Activated naive CD4-positive, alpha-beta T cell treated with anti-CD3 and anti-CD28 coated beads for 36 hours (primary cell): ENCODE results near the gene PHC1. TPM values are rescaled to one million over a fixed set of nuclear protein-coding genes. Genes with fewer than 3 reads are reported as not detected.

ENCODE experiments used
- CTCF ChIA-PET: fragments of 350-600 bp; sonication (Branson Sonifier 250); formaldehyde crosslinking; loops from one replicate; lab custom pipeline; 2021; ENCODE audit warnings: antibody characterized with exemption; lab: Charles Lee
- DNase-seq: peaks from one replicate; pipeline ENCODE4 v3.0.0-alpha.2; 2020
- H3K27ac Mint-ChIP-seq: one replicate; pipeline ENCODE4 v1.8.0; 2021; ENCODE audit warnings: mild to moderate bottlenecking, mixed read lengths
- H3K27me3 Mint-ChIP-seq: one replicate; pipeline ENCODE4 v1.8.0; 2021; ENCODE audit warnings: low read depth, mixed read lengths
- H3K36me3 Mint-ChIP-seq: one replicate; pipeline ENCODE4 v1.8.0; 2021; ENCODE audit warnings: low read depth, mixed read lengths
- H3K4me1 Mint-ChIP-seq: one replicate; pipeline ENCODE4 v1.8.0; 2021; ENCODE audit warnings: low read depth, mixed read lengths
- H3K4me3 Mint-ChIP-seq: one replicate; pipeline ENCODE4 v1.8.0; 2021; ENCODE audit warnings: mild to moderate bottlenecking, moderate library complexity, mixed read lengths
- H3K9me3 Mint-ChIP-seq: one replicate; pipeline ENCODE4 v1.8.0; 2021; ENCODE audit warnings: mixed read lengths
- intact Hi-C: fragments of 100-400 bp; cut with micrococcal nuclease; formaldehyde crosslinking; loops from one replicate; pipeline ENCODE4 v1.15.1; 2023
- total RNA-seq, 2 experiments: library from RNA; stranded (reverse); gene quantifications; one replicate each; pipeline ENCODE4 v1.2.3, GENCODE V29; 2021

PHC1 gene
- total RNA-seq, 2 experiments from 2014 or later: 24.4 to 26.5 TPM

DNA sequence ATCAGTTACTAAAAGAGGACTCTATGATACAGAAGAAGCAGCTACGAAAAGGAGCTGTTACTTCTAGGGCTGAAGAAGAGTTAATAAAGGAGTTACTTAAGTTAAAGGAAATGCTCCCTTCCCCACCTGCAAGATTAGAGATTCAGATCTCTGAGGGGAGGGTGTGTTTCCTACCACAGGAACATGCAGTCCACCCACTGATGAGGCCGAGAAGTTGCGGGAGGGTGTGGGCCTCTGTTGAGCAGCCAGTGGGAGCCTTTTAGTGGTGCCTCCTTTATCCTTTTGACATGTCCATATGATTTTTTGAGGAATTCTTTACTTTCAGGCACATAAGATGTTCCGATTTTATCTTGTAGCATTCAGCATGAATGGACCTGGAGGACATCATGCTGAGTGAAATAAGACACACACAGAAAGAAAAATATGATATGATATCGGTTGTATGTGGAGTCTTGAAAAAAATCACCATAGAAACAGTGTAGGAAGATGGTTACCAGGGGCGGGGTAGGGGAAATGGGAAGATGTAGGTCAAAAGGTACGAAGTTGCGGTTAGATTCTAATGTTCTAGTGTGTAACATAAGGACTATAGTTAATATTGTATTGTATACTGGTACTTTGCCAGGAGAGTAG lies 39.6 kb downstream of the PHC1 start:
- Mint-ChIP-seq H3K27ac (peak overlapping the region; percentile 83), H3K4me3 (peak overlapping the region; percentile 54), H3K36me3 (peaks cover 12% of the 10 kb centered on the region), H3K4me1 (peaks cover 62% of the 10 kb centered on the region), H3K27me3 (no peaks in the 10 kb centered on the region), H3K9me3 (peaks cover 11% of the 10 kb centered on the region)
- CTCF ChIA-PET: interaction anchor here (1.8 to 8.7 kb wide), 3 partner anchors 82 to 96 kb away, joined by 8 to 191 read pairs (median 10); no protein-coding TSS in a partner anchor
- DNase-seq: peak; percentile 40
- intact Hi-C loops: loop anchor here (1.0 to 5.0 kb wide), 2 partner anchors 35 to 328 kb away; partner anchors contain the start of gene KLRG1

DNA sequence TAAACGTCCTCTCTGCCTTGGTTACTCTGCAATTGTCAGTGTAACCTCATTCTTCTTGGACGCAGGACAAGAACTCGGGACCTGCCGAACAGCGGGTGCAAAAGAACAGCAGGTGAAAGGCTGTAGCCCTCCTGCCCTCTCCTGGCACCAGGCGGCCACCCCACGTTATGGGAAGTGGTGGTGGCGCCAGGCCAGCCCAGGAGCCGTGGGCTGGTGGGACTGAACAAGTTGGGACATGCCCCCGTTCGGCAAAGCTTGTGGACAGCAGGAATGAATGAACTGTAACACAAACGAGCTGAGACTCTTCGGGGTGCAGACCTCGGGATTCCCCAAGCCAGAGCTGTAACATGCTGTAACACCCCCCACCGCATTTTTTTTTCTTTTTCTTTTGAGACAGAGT lies 41.8 kb downstream of the PHC1 start:
- H3K4me1 Mint-ChIP-seq: peaks cover 82% of the 10 kb centered on the region
- H3K36me3 Mint-ChIP-seq: peaks cover 11% of the 10 kb centered on the region
- intact Hi-C loops: no loop called here
- CTCF ChIA-PET: interaction anchor here (0.6 kb wide), 1 partner anchor 457 kb away, joined by 4 read pairs; no protein-coding TSS in a partner anchor
- peak overlapping the region; percentile 33 for H3K27ac Mint-ChIP-seq
- no peak for DNase-seq
- H3K27me3 Mint-ChIP-seq: no peaks in the 10 kb centered on the region
- no peak overlapping the region for H3K4me3 Mint-ChIP-seq
- peaks cover 11% of the 10 kb centered on the region for H3K9me3 Mint-ChIP-seq

DNA sequence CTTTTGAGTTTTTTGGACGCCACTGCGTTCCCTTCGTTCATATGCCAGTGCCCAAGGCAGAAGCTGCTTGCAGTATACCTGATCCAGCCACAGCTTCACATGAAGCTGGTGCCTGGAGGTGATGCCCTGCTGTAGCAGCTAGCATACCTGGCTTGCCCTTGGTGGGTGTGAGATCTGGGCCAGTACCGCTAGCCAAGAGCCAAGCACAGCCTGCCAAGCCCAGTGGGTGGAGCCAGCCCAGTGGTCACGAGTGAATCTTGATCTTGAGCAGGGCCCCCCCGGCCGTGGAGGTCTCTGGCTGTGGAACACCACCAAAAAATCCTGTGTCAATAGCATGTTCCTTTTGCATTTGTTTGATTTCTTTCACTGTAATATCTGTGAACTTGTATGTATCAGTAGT lies 42.5 kb downstream of the PHC1 start:
- H3K9me3 Mint-ChIP-seq: peaks cover 11% of the 10 kb centered on the region
- H3K27me3 Mint-ChIP-seq: no peaks in the 10 kb centered on the region
- DNase-seq: no peak
- H3K27ac Mint-ChIP-seq: peak overlapping the region; percentile 26
- peaks cover 81% of the 10 kb centered on the region for H3K4me1 Mint-ChIP-seq
- H3K4me3 Mint-ChIP-seq: no peak overlapping the region
- CTCF ChIA-PET: no interaction called here
- intact Hi-C loops: no loop called here
- peaks cover 11% of the 10 kb centered on the region for H3K36me3 Mint-ChIP-seq

DNA sequence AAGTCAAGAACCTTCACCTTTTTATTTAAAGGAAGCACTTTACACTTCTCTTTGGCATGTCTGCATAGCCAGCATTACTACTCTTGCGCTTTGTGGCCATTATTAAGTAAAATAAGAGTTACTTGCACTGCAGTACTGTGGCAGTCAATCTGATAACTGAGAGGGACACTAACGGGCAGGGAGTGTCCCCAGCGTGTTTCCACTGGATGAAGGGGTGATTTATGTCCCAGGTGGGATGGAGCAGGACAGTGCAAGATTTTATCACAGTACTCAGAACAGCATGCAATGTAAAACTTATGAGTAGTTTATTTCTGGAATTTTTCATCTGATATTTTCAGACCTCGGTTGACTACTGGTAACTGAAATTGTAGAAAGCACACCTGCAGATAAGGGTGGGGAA lies 43.3 kb downstream of the PHC1 start:
- H3K27me3 Mint-ChIP-seq: no peaks in the 10 kb centered on the region
- no peak for DNase-seq
- peaks cover 80% of the 10 kb centered on the region for H3K4me1 Mint-ChIP-seq
- CTCF ChIA-PET: interaction anchor here (0.6 to 1.6 kb wide), 3 partner anchors 8 to 67 kb away, joined by 3 to 8 read pairs (median 4); partner anchors contain the start of gene M6PR
- peaks cover 12% of the 10 kb centered on the region for H3K36me3 Mint-ChIP-seq
- intact Hi-C loops: no loop called here
- H3K9me3 Mint-ChIP-seq: peaks cover 11% of the 10 kb centered on the region
- no peak overlapping the region for H3K27ac Mint-ChIP-seq
- H3K4me3 Mint-ChIP-seq: no peak overlapping the region

DNA sequence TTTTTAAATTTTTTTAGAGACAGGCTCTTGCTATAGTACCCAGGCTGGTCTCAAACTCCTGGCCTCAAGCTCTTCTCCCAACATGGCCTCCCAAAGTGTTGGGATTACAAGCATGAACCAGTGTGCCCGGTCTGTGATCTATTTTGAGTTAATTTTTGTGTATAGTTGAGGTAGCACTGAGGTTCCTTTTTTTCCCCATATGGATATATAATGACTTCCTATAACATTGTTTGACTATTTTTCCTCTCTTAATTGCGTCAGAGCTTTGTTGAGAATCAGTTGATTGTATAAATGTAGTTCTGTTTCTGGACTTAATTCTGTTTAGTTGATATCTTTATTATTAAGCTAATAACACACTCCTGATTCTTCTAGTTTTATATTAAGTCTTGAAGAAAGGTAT lies 43.8 kb downstream of the PHC1 start:
- no peak for DNase-seq
- intact Hi-C loops: no loop called here
- CTCF ChIA-PET: interaction anchor here (0.6 to 1.6 kb wide), 4 partner anchors 9 to 67 kb away, joined by 3 to 8 read pairs (median 4); partner anchors contain the start of gene M6PR
- H3K27me3 Mint-ChIP-seq: no peaks in the 10 kb centered on the region
- no peak overlapping the region for H3K27ac Mint-ChIP-seq
- H3K4me1 Mint-ChIP-seq: peaks cover 77% of the 10 kb centered on the region
- peaks cover 6% of the 10 kb centered on the region for H3K9me3 Mint-ChIP-seq
- H3K4me3 Mint-ChIP-seq: no peak overlapping the region
- peaks cover 7% of the 10 kb centered on the region for H3K36me3 Mint-ChIP-seq

DNA sequence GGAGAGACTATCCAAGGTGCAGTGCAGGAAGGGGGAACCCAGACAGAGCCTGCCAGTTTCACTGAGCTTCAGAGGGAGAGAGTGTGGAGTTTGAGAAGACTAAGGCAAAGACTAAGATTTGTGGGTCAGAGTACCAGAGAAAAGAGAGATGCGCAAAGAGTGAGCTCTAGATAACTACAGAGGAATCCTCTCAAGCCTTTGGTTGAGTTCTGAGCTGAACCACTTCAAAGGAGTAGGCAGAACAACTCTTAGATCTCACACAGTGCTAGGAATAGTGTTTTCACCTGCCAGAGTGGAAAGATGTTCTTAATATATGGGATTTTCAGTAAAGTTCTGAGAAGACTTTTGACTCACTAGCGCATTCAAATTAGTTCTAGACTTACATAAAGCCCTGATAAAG lies 45.9 kb downstream of the PHC1 start:
- no peak overlapping the region for H3K4me3 Mint-ChIP-seq
- H3K9me3 Mint-ChIP-seq: peaks cover 7% of the 10 kb centered on the region
- H3K27me3 Mint-ChIP-seq: no peaks in the 10 kb centered on the region
- H3K36me3 Mint-ChIP-seq: peaks cover 11% of the 10 kb centered on the region
- H3K4me1 Mint-ChIP-seq: peaks cover 69% of the 10 kb centered on the region
- CTCF ChIA-PET: interaction anchor here (0.6 to 1.8 kb wide), 4 partner anchors 9 to 90 kb away, joined by 3 to 13 read pairs (median 5); no protein-coding TSS in a partner anchor
- DNase-seq: no peak
- intact Hi-C loops: no loop called here
- peak overlapping the region; percentile 3 for H3K27ac Mint-ChIP-seq

DNA sequence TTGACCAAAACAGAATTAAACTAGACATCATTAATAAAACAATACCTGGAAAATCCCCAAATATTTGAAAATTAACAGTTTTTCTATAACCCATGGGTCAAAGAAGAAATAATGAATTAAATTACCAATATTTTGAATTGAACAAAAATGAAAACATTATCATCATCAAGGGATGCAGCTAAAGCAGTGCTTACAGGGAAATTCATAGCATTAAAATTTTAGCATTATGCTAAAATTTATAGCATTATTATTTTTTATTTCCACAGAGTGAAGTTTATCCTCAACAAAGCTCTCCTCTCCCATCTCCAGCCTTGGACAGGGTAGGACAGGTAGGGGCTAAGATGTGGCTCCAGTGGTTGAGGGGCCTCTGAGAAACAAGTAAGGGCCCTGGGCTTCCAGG lies 54.5 kb downstream of the PHC1 start:
- no peaks in the 10 kb centered on the region for H3K27me3 Mint-ChIP-seq
- CTCF ChIA-PET: interaction anchor here (1.6 kb wide), 1 partner anchor 70 kb away, joined by 4 read pairs; no protein-coding TSS in a partner anchor
- H3K27ac Mint-ChIP-seq: no peak overlapping the region
- peaks cover 17% of the 10 kb centered on the region for H3K4me1 Mint-ChIP-seq
- no peak for DNase-seq
- H3K9me3 Mint-ChIP-seq: peaks cover 21% of the 10 kb centered on the region
- H3K4me3 Mint-ChIP-seq: no peak overlapping the region
- peaks cover 23% of the 10 kb centered on the region for H3K36me3 Mint-ChIP-seq
- intact Hi-C loops: no loop called here

DNA sequence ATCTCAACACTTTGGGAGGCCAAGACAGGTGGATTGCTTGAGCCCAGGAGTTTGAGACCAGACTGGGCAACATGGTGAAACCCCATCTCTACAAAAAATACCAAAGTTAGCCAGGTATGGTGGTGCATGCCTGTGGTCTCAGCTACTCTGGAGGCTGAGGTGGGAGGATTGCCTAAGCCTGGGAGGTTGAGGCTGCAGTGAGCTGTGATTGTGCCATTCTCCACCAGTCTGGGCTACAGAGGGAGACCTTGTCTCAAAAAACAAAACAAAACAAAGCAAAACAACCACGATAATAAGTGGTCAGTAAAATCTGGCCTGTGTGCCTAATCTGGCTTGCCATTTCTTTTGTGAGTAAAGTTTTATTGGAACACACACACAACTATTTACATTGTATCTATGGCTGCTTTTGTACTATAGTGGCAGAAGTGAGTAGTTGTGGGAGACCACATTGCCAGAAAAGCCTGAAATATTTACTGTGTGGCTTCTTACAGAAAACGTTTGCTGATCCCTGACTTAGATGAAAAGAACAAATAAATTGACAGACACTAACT lies 55.6 kb downstream of the PHC1 start:
- intact Hi-C loops: no loop called here
- H3K27ac Mint-ChIP-seq: no peak overlapping the region
- H3K9me3 Mint-ChIP-seq: peaks cover 25% of the 10 kb centered on the region
- no peak overlapping the region for H3K4me3 Mint-ChIP-seq
- CTCF ChIA-PET: interaction anchor here (1.6 kb wide), 1 partner anchor 69 kb away, joined by 4 read pairs; no protein-coding TSS in a partner anchor
- peaks cover 22% of the 10 kb centered on the region for H3K36me3 Mint-ChIP-seq
- no peak for DNase-seq
- peaks cover 9% of the 10 kb centered on the region for H3K4me1 Mint-ChIP-seq
- no peaks in the 10 kb centered on the region for H3K27me3 Mint-ChIP-seq

DNA sequence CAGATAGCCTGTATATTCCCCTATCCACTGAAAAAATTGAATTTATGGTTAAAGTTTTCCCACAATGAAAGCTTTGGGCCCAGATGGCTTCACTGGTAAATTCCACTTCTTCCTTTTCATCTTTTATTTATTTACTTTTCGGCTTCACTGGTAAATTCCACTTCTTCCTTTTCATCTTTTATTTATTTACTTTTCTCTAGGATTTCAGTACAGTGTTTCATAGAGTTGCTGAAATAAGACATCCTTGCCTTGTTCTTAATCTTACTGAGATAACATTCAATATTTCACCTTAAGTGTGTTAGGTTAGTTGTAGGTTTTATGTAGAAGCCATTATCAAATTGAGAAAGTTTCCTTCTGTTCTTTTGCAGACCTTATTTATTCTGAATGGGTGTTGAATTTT lies 56.1 kb downstream of the PHC1 start:
- intact Hi-C loops: no loop called here
- H3K9me3 Mint-ChIP-seq: peaks cover 25% of the 10 kb centered on the region
- no peaks in the 10 kb centered on the region for H3K27me3 Mint-ChIP-seq
- H3K4me1 Mint-ChIP-seq: peaks cover 9% of the 10 kb centered on the region
- DNase-seq: no peak
- peaks cover 22% of the 10 kb centered on the region for H3K36me3 Mint-ChIP-seq
- CTCF ChIA-PET: no interaction called here
- H3K4me3 Mint-ChIP-seq: no peak overlapping the region
- no peak overlapping the region for H3K27ac Mint-ChIP-seq

DNA sequence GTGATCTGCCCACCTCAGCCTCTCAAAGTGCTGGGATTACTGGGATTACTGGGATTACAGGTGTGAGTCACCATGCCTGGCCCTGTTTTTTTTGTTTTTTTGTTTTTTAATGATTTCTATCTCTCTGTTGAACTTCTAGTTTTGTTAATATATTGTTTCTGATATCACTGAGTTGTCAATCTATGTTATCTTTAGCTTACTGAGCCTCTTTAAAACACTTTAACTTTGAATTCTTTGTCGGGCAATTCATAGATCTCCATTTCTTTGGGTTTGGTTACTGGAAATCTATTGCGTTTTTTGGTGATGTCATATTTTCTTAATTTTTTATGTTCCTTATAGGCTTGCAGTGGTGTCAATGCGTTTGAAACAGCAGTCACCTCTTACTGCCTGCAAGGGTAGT lies 65.8 kb downstream of the PHC1 start:
- H3K4me1 Mint-ChIP-seq: peaks cover 4% of the 10 kb centered on the region
- H3K9me3 Mint-ChIP-seq: peaks cover 16% of the 10 kb centered on the region
- no peak for DNase-seq
- H3K36me3 Mint-ChIP-seq: peaks cover 13% of the 10 kb centered on the region
- intact Hi-C loops: no loop called here
- no peaks in the 10 kb centered on the region for H3K27me3 Mint-ChIP-seq
- H3K27ac Mint-ChIP-seq: no peak overlapping the region
- CTCF ChIA-PET: no interaction called here
- no peak overlapping the region for H3K4me3 Mint-ChIP-seq

DNA sequence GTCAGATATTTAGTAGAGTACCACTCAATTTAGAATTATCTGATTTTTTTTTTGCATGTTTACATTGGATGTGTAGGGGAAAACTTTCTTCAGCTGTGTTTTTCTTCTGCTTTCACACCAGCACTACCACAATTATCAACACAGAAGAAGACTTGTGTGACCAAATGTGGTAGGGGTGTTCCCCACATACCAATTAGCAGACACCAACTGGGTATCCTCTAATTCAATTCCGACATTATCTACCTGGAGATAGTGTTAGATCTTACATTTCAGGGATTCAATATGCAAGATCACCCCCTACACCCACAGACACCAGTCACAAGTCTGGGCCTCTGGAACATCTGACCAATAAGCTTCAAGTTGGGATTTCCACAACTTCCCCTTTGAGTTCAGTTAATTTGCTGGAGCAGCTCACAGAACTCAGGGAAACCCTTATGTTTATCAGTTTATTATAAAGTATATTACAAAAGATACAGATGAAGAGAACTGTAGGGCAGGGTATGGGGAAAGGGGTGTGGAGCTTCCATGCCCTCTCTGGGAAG lies 71.0 kb downstream of the PHC1 start:
- peaks cover 4% of the 10 kb centered on the region for H3K36me3 Mint-ChIP-seq
- H3K27me3 Mint-ChIP-seq: no peaks in the 10 kb centered on the region
- peaks cover 39% of the 10 kb centered on the region for H3K4me1 Mint-ChIP-seq
- H3K27ac Mint-ChIP-seq: no peak overlapping the region
- no peak for DNase-seq
- peaks cover 5% of the 10 kb centered on the region for H3K9me3 Mint-ChIP-seq
- intact Hi-C loops: no loop called here
- CTCF ChIA-PET: interaction anchor here (0.6 to 1.4 kb wide), 2 partner anchors 36 to 152 kb away, joined by 3 read pairs; partner anchors contain the start of gene M6PR
- H3K4me3 Mint-ChIP-seq: no peak overlapping the region

DNA sequence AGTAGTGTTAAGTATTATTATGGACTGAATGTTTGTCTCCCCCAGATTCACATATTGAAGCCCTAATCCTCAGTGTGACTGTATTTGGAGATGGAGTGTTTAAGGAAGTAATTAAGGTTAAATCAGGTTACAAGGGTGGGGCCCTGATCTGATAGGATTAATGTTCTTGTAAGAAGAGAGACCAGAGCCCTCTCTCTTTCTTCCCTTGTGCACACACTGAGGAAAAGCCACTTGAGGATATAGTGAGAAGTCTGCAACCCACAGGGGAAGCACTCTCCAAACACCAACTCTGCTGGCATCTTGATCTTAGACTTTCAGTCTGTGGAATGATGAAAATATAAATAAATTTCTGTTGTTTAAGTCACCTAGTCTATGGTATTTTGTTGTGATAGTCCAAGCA lies 72.9 kb downstream of the PHC1 start:
- intact Hi-C loops: loop anchor here (1.0 kb wide), 1 partner anchor 9 kb away; no protein-coding TSS in a partner anchor
- H3K4me3 Mint-ChIP-seq: no peak overlapping the region
- H3K9me3 Mint-ChIP-seq: no peaks in the 10 kb centered on the region
- no peak for DNase-seq
- peaks cover 1% of the 10 kb centered on the region for H3K36me3 Mint-ChIP-seq
- H3K27ac Mint-ChIP-seq: no peak overlapping the region
- no peaks in the 10 kb centered on the region for H3K27me3 Mint-ChIP-seq
- CTCF ChIA-PET: interaction anchor here (0.8 to 1.5 kb wide), 4 partner anchors 36 to 63 kb away, joined by 4 to 5 read pairs (median 4); partner anchors contain the start of gene M6PR
- H3K4me1 Mint-ChIP-seq: peaks cover 47% of the 10 kb centered on the region
